SK-N-SH treated with all-trans-retinoic acid at 6 μM for 48 hours (cell line): ENCODE data around the gene PCDH9.

Experiments
- ATAC-seq: fragments of 200-7000 bp; cut with Tn5 transposase; 3 replicates; pipeline ENCODE4 v1.9.1; 2020; ENCODE audit warnings: mild to moderate bottlenecking, moderate library complexity
- ARNTL ChIP-seq: fragments of 450-650 bp; formaldehyde crosslinking; IDR thresholded peaks from 2 replicates; pipeline ENCODE4 v1.5.0; 2020; ENCODE audit warnings: low read depth, mild to moderate bottlenecking, moderate library complexity, borderline replicate concordance
- BACH2 ChIP-seq: fragments of 250-450 bp; sonication (Bioruptor Pico); IDR thresholded peaks from 2 replicates; pipeline ENCODE4 v1.9.0; 2021; ENCODE audit warnings: mild to moderate bottlenecking, borderline replicate concordance
- CREB5 ChIP-seq: fragments of 250-450 bp; sonication (Bioruptor Pico); IDR thresholded peaks from 2 replicates; pipeline ENCODE4 v1.5.1; 2020; ENCODE audit warnings: low read depth, mild to moderate bottlenecking, moderate library complexity
- CSDC2 ChIP-seq: fragments of 250-450 bp; sonication (Bioruptor Pico); IDR thresholded peaks from 2 replicates; pipeline ENCODE4 v1.5.0; 2020; ENCODE audit warnings: mild to moderate bottlenecking, moderate library complexity
- CSRNP3 ChIP-seq: fragments of 250-450 bp; sonication (Bioruptor Pico); IDR thresholded peaks from 2 replicates; pipeline ENCODE4 v1.5.1; 2021; ENCODE audit warnings: mild to moderate bottlenecking, moderate library complexity
- ESRRG ChIP-seq: fragments of 250-450 bp; sonication (Bioruptor Pico); IDR thresholded peaks from 2 replicates; pipeline ENCODE4 v1.6.1; 2021; ENCODE audit warnings: mild to moderate bottlenecking
- GLIS3 ChIP-seq: fragments of 250-450 bp; sonication (Bioruptor Pico); IDR thresholded peaks from 2 replicates; pipeline ENCODE4 v1.5.0; 2020; ENCODE audit warnings: mild to moderate bottlenecking, moderate library complexity
- OSR1 ChIP-seq: fragments of 250-450 bp; sonication (Bioruptor Pico); IDR thresholded peaks from 2 replicates; pipeline ENCODE4 v1.8.0; 2022; ENCODE audit warnings: moderate library complexity, mild to moderate bottlenecking, inconsistent platforms
- PATZ1 ChIP-seq: fragments of 250-450 bp; sonication (Bioruptor Pico); IDR thresholded peaks from 2 replicates; pipeline ENCODE4 v1.8.0; 2020; ENCODE audit warnings: mild to moderate bottlenecking, moderate library complexity, borderline replicate concordance
- POU6F1 ChIP-seq: fragments of 250-450 bp; sonication (Bioruptor Pico); IDR thresholded peaks from 2 replicates; pipeline ENCODE4 v1.8.0; 2021; ENCODE audit warnings: low read depth, mild to moderate bottlenecking, moderate library complexity, borderline replicate concordance
- PPARA ChIP-seq: fragments of 250-450 bp; sonication (Bioruptor Pico); IDR thresholded peaks from 2 replicates; pipeline ENCODE4 v1.5.0; 2020; ENCODE audit warnings: mild to moderate bottlenecking, borderline replicate concordance
- SNAI2 ChIP-seq: fragments of 250-450 bp; sonication (Bioruptor Pico); IDR thresholded peaks from 2 replicates; pipeline ENCODE4 v1.5.0; 2020; ENCODE audit warnings: mild to moderate bottlenecking, moderate library complexity
- TCF4 ChIP-seq: fragments of 250-450 bp; sonication (Bioruptor Pico); IDR thresholded peaks from 2 replicates; pipeline ENCODE4 v1.8.0; 2021; ENCODE audit warnings: mild to moderate bottlenecking, moderate library complexity, borderline replicate concordance
- TOX ChIP-seq: fragments of 250-450 bp; sonication (Bioruptor Pico); IDR thresholded peaks from 2 replicates; pipeline ENCODE4 v1.8.0; 2021; ENCODE audit warnings: mild to moderate bottlenecking, moderate library complexity, borderline replicate concordance
- TSHZ2 ChIP-seq: fragments of 250-450 bp; sonication (Bioruptor Pico); IDR thresholded peaks from 2 replicates; pipeline ENCODE4 v1.5.0; 2020; ENCODE audit warnings: mild to moderate bottlenecking, moderate library complexity
- ZC3H10 ChIP-seq: fragments of 250-450 bp; sonication (Bioruptor Pico); IDR thresholded peaks from 2 replicates; pipeline ENCODE4 v1.5.1; 2021; ENCODE audit warnings: mild to moderate bottlenecking, moderate library complexity
- ZFP3 ChIP-seq: fragments of 250-450 bp; sonication (Bioruptor Pico); IDR thresholded peaks from 2 replicates; pipeline ENCODE4 v1.5.0; 2020; ENCODE audit warnings: mild to moderate bottlenecking, moderate library complexity
- ZNF565 ChIP-seq: fragments of 450-650 bp; formaldehyde crosslinking; conservative IDR thresholded peaks from 2 replicates; pipeline ENCODE4 v1.5.0; 2020; ENCODE audit warnings: low read depth, mild to moderate bottlenecking, moderate library complexity
- ZNF70 ChIP-seq: fragments of 450-650 bp; formaldehyde crosslinking; IDR thresholded peaks from 2 replicates; pipeline ENCODE4 v1.5.0; 2020; ENCODE audit warnings: mild to moderate bottlenecking, moderate library complexity
- ZNF8 ChIP-seq: fragments of 450-650 bp; formaldehyde crosslinking; IDR thresholded peaks from 2 replicates; pipeline ENCODE4 v1.5.0; 2020; ENCODE audit warnings: mild to moderate bottlenecking, moderate library complexity

Gene PCDH9

GRCh38 chr13:66409542-66409941 is 820.6 kb downstream of the PCDH9 start:
- ATAC-seq: no peak
- TF ChIP-seq CREB5 (CRISPR knock-in tag) (no peak), BACH2 (CRISPR knock-in tag) (no peak), ZC3H10 (no peak), TCF4 (no peak), TSHZ2 (CRISPR knock-in tag) (no peak)

- ATAC-seq: no peak
- no peak for TF ChIP-seq TOX (CRISPR knock-in tag)
- no peak for TF ChIP-seq ZFP3 (CRISPR knock-in tag)
- no peak for TF ChIP-seq ZC3H10
- TF ChIP-seq POU6F1: no peak
- no peak for TF ChIP-seq OSR1 (CRISPR knock-in tag)
- no peak for TF ChIP-seq ZNF70 (CRISPR knock-in tag)
- no peak for TF ChIP-seq GLIS3
- no peak for TF ChIP-seq ZNF565 (CRISPR knock-in tag)
- TF ChIP-seq TSHZ2 (CRISPR knock-in tag): no peak
- TF ChIP-seq TCF4: no peak
- TF ChIP-seq CSDC2 (CRISPR knock-in tag): no peak
- TF ChIP-seq SNAI2 (CRISPR knock-in tag): no peak
- TF ChIP-seq ARNTL (CRISPR knock-in tag): no peak
- no peak for TF ChIP-seq CREB5 (CRISPR knock-in tag)
- TF ChIP-seq PATZ1 (CRISPR knock-in tag): no peak
- TF ChIP-seq BACH2 (CRISPR knock-in tag): no peak
- no peak for TF ChIP-seq PPARA (CRISPR knock-in tag)
- no peak for TF ChIP-seq ZNF8 (CRISPR knock-in tag)
- no peak for TF ChIP-seq ESRRG
- no peak for TF ChIP-seq CSRNP3 (CRISPR knock-in tag)
Observed at GRCh38 chr13:66407128-66407527, 823.0 kb downstream of the PCDH9 start.
